B cell (primary cell): ENCODE data around the gene ADGRV1. TPM values are rescaled to one million over a fixed set of nuclear protein-coding genes. Genes with fewer than 3 reads are reported as not detected.

Experiments used
- ATAC-seq: fragments of 200-7000 bp; cut with Tn5 transposase; one replicate; pipeline ENCODE4 v1.10.0; 2021; ENCODE audit warnings: low read depth, mild to moderate bottlenecking, moderate number of reproducible peaks, moderate library complexity
- CTCF ChIA-PET: fragments of 350-600 bp; sonication (Branson Sonifier 250); formaldehyde crosslinking; loops from one replicate; lab custom pipeline; 2021; ENCODE audit warnings: antibody characterized with exemption, inconsistent platforms; lab: Charles Lee
- POLR2A ChIA-PET: fragments of 350-600 bp; sonication (Branson Sonifier 250); formaldehyde crosslinking; loops from one replicate; lab custom pipeline; 2021; ENCODE audit warnings: antibody characterized with exemption; lab: Charles Lee
- DNase-seq: peaks from one replicate; pipeline ENCODE4 v3.0.0; 2013
- H2AFZ ChIP-seq: 2 replicates; pipeline ENCODE4 v1.6.1; 2012; ENCODE audit warnings: mild to moderate bottlenecking, low read depth, low read length; ENCODE audit not compliant: insufficient read depth, poor library complexity, severe bottlenecking
- H3K27ac ChIP-seq, 2 donors: 1 replicate in 1 of 2; 2 replicates in 1 of 2; pipeline ENCODE4 v1.5.1; 2012 to 2013; ENCODE audit warnings: low read length in 2 of 2, mild to moderate bottlenecking in 2 of 2, moderate library complexity in 1 of 2
- H3K27me3 ChIP-seq, 4 experiments: fragments of 200-600 bp in 1 of 4; sonication (generic) in 1 of 4; replicated peaks in 1 of 4; 1 replicate in 2 of 4; 2 replicates in 2 of 4; pipeline versions ENCODE4 v1.6.1 to v1.7.0; 2013 to 2016; ENCODE audit warnings: low read length in 3 of 4, mild to moderate bottlenecking in 2 of 4, mixed read lengths in 1 of 4, moderate library complexity in 1 of 4; ENCODE audit not compliant: insufficient read depth in 4 of 4, control insufficient read depth in 3 of 4; ENCODE audit errors: control extremely low read depth in 1 of 4
- H3K36me3 ChIP-seq, 2 experiments: replicated peaks in 1 of 2; 1 replicate in 1 of 2; 2 replicates in 1 of 2; pipeline versions ENCODE4 v1.6.1 to v1.7.1; 2013; ENCODE audit warnings: low read length in 1 of 2; ENCODE audit not compliant: insufficient read depth in 2 of 2, control insufficient read depth in 1 of 2; ENCODE audit errors: control extremely low read depth in 1 of 2, extremely low read depth in 1 of 2
- H3K4me1 ChIP-seq, 2 donors: fragments of 200-600 bp in 1 of 2; sonication (generic) in 1 of 2; 1 replicate in 1 of 2; 2 replicates in 1 of 2; pipeline versions ENCODE4 v1.5.1 to v1.6.1; 2013 to 2017; ENCODE audit warnings: low read length in 2 of 2; ENCODE audit not compliant: control insufficient read depth in 2 of 2, insufficient read depth in 2 of 2
- H3K4me2 ChIP-seq: replicated peaks from 2 replicates; pipeline ENCODE3; 2012; ENCODE audit warnings: mild to moderate bottlenecking, low read depth, low read length; ENCODE audit not compliant: poor library complexity, severe bottlenecking
- H3K4me3 ChIP-seq, 5 experiments: fragments of 200-600 bp in 1 of 5; sonication (generic) in 1 of 5; 1 replicate in 3 of 5; 2 replicates in 2 of 5; pipeline versions ENCODE4 v1.5.1 to v1.7.0; 2011 to 2016; ENCODE audit warnings: low read length in 4 of 5, mild to moderate bottlenecking in 4 of 5, low read depth in 2 of 5, control low read depth in 1 of 5, moderate library complexity in 1 of 5; ENCODE audit not compliant: insufficient read depth in 1 of 5; ENCODE audit errors: control extremely low read depth in 1 of 5, extremely low read depth in 1 of 5
- H3K79me2 ChIP-seq: fragments of 200-600 bp; sonication (generic); one replicate; pipeline ENCODE4 v1.6.0; 2016; ENCODE audit warnings: low read length; ENCODE audit not compliant: control insufficient read depth, insufficient read depth
- H3K9ac ChIP-seq: fragments of 200-600 bp; sonication (generic); 2 replicates; pipeline ENCODE4 v1.6.1; 2017; ENCODE audit warnings: mild to moderate bottlenecking, low read length, moderate library complexity
- H3K9me3 ChIP-seq, 3 donors: one replicate each; pipeline versions ENCODE4 v1.6.1 to v1.7.1; 2013; ENCODE audit warnings: low read length in 2 of 3; ENCODE audit not compliant: control insufficient read depth in 2 of 3, insufficient read depth in 1 of 3; ENCODE audit errors: control extremely low read depth in 1 of 3
- H4K20me1 ChIP-seq: 2 replicates; pipeline ENCODE4 v1.6.0; 2012; ENCODE audit warnings: mild to moderate bottlenecking, low read length; ENCODE audit not compliant: insufficient read depth, control insufficient read depth, poor library complexity, severe bottlenecking
- H3K27ac Mint-ChIP-seq: one replicate; pipeline ENCODE4 v1.8.0; 2021; ENCODE audit warnings: mixed read lengths
- H3K27me3 Mint-ChIP-seq: one replicate; pipeline ENCODE4 v1.8.0; 2021; ENCODE audit warnings: mixed read lengths
- H3K4me1 Mint-ChIP-seq: one replicate; pipeline ENCODE4 v1.8.0; 2021; ENCODE audit warnings: mixed read lengths
- H3K4me3 Mint-ChIP-seq: one replicate; pipeline ENCODE4 v1.8.0; 2021; ENCODE audit warnings: mixed read lengths
- H3K9me3 Mint-ChIP-seq: one replicate; pipeline ENCODE4 v1.8.0; 2022; ENCODE audit warnings: mixed read lengths; ENCODE audit not compliant: insufficient read depth
- EZH2 ChIP-seq: IDR thresholded peaks from 2 replicates; pipeline ENCODE4 v1.6.1; 2012; ENCODE audit warnings: borderline replicate concordance, low read depth, mild to moderate bottlenecking, moderate library complexity, low read length; ENCODE audit not compliant: insufficient read depth, poor library complexity, severe bottlenecking
- WGBS: methylation state at CpG from one replicate; pipeline ENCODE4 v1.1.5; 2013; ENCODE audit warnings: missing lambda C conversion rate; ENCODE audit not compliant: insufficient coverage; 5-methylcytosine and 5-hydroxymethylcytosine counted together
- intact Hi-C: fragments of 100-400 bp; cut with micrococcal nuclease; formaldehyde crosslinking; loops from one replicate; pipeline ENCODE4 v1.10.0; 2022
- polyA plus RNA-seq: library from polyadenylated mRNA; depleted of rRNA; stranded (reverse); fragments of >200 nt; gene quantifications from 2 replicates; pipeline ENCODE4 v1.2.3, GENCODE V29; 2012
- total RNA-seq, 2 donors: library from RNA; stranded (reverse); fragments of 120-200 nt in 1 of 2; gene quantifications; 1 replicate in 1 of 2; 2 replicates in 1 of 2; pipeline versions ENCODE4 v1.2.3 to v1.2.4, GENCODE V29; 2013 to 2022
- TF ChIP-seq, protein P1 (sequence below): fragments of 200-600 bp; IDR thresholded peaks from one replicate; pipeline ENCODE4 v1.8.0; 2022; ENCODE audit warnings: antibody characterized with exemption, mild to moderate bottlenecking

ADGRV1 gene
- total and polyA plus RNA-seq, 2 donors (not counting 1 experiment from before 2014, with no cell fraction given), result 0.07 TPM; not detected in 1

DNA sequence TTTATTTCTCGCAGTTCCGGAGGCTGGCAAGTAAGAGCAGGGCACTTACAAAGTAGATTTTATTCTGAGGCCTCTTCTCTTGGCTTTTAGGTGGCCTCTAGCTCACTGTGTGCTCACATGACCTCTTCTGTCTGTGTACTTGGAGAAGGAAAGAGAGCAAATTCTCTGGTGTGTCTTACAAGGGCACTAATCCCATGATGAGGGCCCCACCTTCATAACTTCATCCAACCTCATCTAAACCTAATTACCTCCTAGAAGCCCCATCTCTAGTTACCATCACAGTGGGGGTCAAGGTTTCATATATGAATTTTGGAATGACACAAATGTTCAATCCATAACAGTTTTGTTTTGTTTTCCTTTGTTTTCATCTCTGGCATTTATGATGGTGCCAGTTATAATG, 376.1 kb downstream of the ADGRV1 start:
- Mint-ChIP-seq H3K27me3 (peaks cover 8% of the 10 kb centered on the region), H3K9me3 (no peaks in the 10 kb centered on the region), H3K4me3 (no peak overlapping the region), H3K27ac (no peak overlapping the region), H3K4me1 (no peaks in the 10 kb centered on the region)
- CTCF ChIA-PET, result interaction anchor here (1.0 to 6.2 kb wide), 2 partner anchors 68 to 485 kb away, joined by 3 to 74 read pairs; no protein-coding TSS in a partner anchor
- Histone ChIP-seq H4K20me1 (no peaks in the 10 kb centered on the region), H3K79me2 (no peaks in the 10 kb centered on the region), H3K27ac (no peak overlapping the region), H3K4me1 (no peaks in the 10 kb centered on the region), H2AFZ (no peak overlapping the region), H3K36me3 (no peaks in the 10 kb centered on the region), H3K9ac (no peak overlapping the region), H3K4me3 (no peak overlapping the region), H3K9me3 (no peaks in the 10 kb centered on the region), H3K4me2 (no peak overlapping the region), H3K27me3 (peaks cover 0 to 5% (median 0%) of the 10 kb centered on the region in 4 experiments)
- POLR2A ChIA-PET, result no interaction called here
- TF ChIP-seq, protein P1, sequence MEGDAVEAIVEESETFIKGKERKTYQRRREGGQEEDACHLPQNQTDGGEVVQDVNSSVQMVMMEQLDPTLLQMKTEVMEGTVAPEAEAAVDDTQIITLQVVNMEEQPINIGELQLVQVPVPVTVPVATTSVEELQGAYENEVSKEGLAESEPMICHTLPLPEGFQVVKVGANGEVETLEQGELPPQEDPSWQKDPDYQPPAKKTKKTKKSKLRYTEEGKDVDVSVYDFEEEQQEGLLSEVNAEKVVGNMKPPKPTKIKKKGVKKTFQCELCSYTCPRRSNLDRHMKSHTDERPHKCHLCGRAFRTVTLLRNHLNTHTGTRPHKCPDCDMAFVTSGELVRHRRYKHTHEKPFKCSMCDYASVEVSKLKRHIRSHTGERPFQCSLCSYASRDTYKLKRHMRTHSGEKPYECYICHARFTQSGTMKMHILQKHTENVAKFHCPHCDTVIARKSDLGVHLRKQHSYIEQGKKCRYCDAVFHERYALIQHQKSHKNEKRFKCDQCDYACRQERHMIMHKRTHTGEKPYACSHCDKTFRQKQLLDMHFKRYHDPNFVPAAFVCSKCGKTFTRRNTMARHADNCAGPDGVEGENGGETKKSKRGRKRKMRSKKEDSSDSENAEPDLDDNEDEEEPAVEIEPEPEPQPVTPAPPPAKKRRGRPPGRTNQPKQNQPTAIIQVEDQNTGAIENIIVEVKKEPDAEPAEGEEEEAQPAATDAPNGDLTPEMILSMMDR, result no peak
- no peak for TF ChIP-seq EZH2
- DNase-seq (no peak), ATAC-seq (no peak)
- intact Hi-C loops, result no loop called here
- WGBS, result no CpG with 5 or more reads among the region's 2 CpGs

DNA sequence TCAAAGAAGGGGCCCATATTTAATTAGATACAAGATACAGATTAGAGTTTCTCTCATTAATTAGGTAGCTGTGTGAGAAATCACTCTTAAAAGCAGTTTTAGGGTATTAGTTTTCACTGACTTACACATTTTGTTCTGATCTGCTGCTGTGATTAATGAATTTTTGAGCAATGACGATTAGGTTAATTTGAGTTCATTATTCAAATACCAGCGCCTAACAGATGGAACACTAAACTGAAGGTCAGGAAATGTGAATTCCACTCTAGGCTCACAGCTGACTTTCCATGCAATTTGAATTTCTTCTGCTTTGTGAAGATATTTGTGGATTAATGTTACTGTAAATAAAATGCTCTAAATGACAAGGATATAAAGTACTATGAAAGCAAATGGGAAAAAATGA, 380.6 kb downstream of the ADGRV1 start:
- H3K27ac Mint-ChIP-seq, result no peak overlapping the region
- ChIA-PET CTCF (no interaction called here), POLR2A (no interaction called here)
- no peaks in the 10 kb centered on the region for H3K4me1 ChIP-seq
- no peak overlapping the region for H3K4me3 Mint-ChIP-seq
- ATAC-seq (no peak), DNase-seq (no peak)
- H3K4me3 ChIP-seq, result no peak overlapping the region
- no CpG with 5 or more reads among the region's 2 CpGs for WGBS
- H3K27me3 Mint-ChIP-seq, result no peaks in the 10 kb centered on the region
- no peaks in the 10 kb centered on the region for H3K4me1 Mint-ChIP-seq
- H3K4me2 ChIP-seq, result no peak overlapping the region
- H4K20me1 ChIP-seq, result no peaks in the 10 kb centered on the region
- no peaks in the 10 kb centered on the region for H3K36me3 ChIP-seq
- H3K9me3 ChIP-seq, result no peaks in the 10 kb centered on the region
- H3K27me3 ChIP-seq, result no peaks in the 10 kb centered on the region
- no peak overlapping the region for H3K9ac ChIP-seq
- no peaks in the 10 kb centered on the region for H3K9me3 Mint-ChIP-seq
- intact Hi-C loops, result no loop called here
- TF ChIP-seq, protein P1, result no peak
- TF ChIP-seq EZH2, result no peak
- H2AFZ ChIP-seq, result no peak overlapping the region
- no peaks in the 10 kb centered on the region for H3K79me2 ChIP-seq
- H3K27ac ChIP-seq, result no peak overlapping the region
